ENCODE measurements around the gene PHF2.

The PHF2 gene

GRCh38 chr9:93725382-93725781 is 149.0 kb downstream of the PHF2 start:
- no peaks in the 10 kb centered on the region for H3K4me1 ChIP-seq (ENCODE audit: control insufficient read depth, insufficient read depth, low read length)
- POLR2A ChIA-PET = no interaction called here
- CTCF ChIA-PET = interaction anchor here (0.6 kb wide), 1 partner anchor 65 kb away, joined by 3 read pairs; no protein-coding TSS in a partner anchor
- H3K27ac ChIP-seq (ENCODE audit: extremely low read depth, low read depth, low read length) = no peak overlapping the region
- H3K9me3 ChIP-seq (ENCODE audit: control insufficient read depth, insufficient read depth, low read depth, low read length) = no peaks in the 10 kb centered on the region
- no peaks in the 10 kb centered on the region for H3K36me3 ChIP-seq (ENCODE audit: control insufficient read depth in 2 of 2, insufficient read depth in 1 of 2, low read length in 2 of 2)
- no peak overlapping the region for H3K4me3 ChIP-seq (ENCODE audit: low read depth, low read length)
- TF ChIP-seq ZNF335 (tag by site-specific recombination; conservative IDR thresholded peaks at IDR 0.05) (no peak), ZBTB6 (tag by site-specific recombination; IDR thresholded peaks at IDR 0.05) (no peak), ZNF596 (tag by site-specific recombination; IDR thresholded peaks at IDR 0.05) (no peak), ZNF404 (tag by site-specific recombination; IDR thresholded peaks at IDR 0.05) (no peak), ZNF777 (tag by site-specific recombination; IDR thresholded peaks at IDR 0.05; ENCODE audit: borderline replicate concordance) (no peak), ZBTB26 (tag by site-specific recombination; optimal IDR thresholded peaks at IDR 0.05) (no peak), ZNF24 (tag by site-specific recombination; IDR thresholded peaks at IDR 0.05) (no peak), EGR2 (tag by site-specific recombination; IDR thresholded peaks at IDR 0.05; ENCODE audit: low read depth) (no peak), ZNF518A (tag by site-specific recombination; conservative IDR thresholded peaks at IDR 0.05; ENCODE audit: low read depth) (no peak), HOXD13 (CRISPR knock-in tag; IDR thresholded peaks at IDR 0.05; ENCODE audit: borderline replicate concordance) (no peak), GLI4 (tag by site-specific recombination; IDR thresholded peaks at IDR 0.05) (no peak), ZNF776 (tag by site-specific recombination; IDR thresholded peaks at IDR 0.05; ENCODE audit: borderline replicate concordance) (no peak), ZNF423 (tag by site-specific recombination; IDR thresholded peaks at IDR 0.05) (no peak), ZNF837 (tag by site-specific recombination; IDR thresholded peaks at IDR 0.05) (no peak), ZNF514 (tag by site-specific recombination; IDR thresholded peaks at IDR 0.05) (no peak), CTCF (tag by site-specific recombination; IDR thresholded peaks at IDR 0.05) (no peak), ZNF600 (tag by site-specific recombination; IDR thresholded peaks at IDR 0.05) (no peak), ZBTB1 (tag by site-specific recombination; IDR thresholded peaks at IDR 0.05) (no peak), ZNF549 (tag by site-specific recombination; IDR thresholded peaks at IDR 0.05) (no peak)

Data from HEK293 (cell line).